ENCODE results near the gene CDCA8.

Gene CDCA8

GRCh38 chr1:37691497-37692077 lies 729 bp upstream of the CDCA8 start:
- peak overlapping the region; percentile 76 to 96 for H3K4me3 ChIP-seq (ENCODE audit: low read depth in 1 of 2, low read length in 1 of 2)
- no peak for TF ChIP-seq CTCF (IDR thresholded peaks at IDR 0.05)

GRCh38 chr1:37692834-37693175 lies 489 bp downstream of the CDCA8 start:
- peaks cover 33% of the 10 kb centered on the region in 2 experiments for H3K4me1 ChIP-seq (ENCODE audit: control insufficient read depth in 1 of 2, insufficient read depth in 1 of 2, low read depth in 1 of 2, low read length in 1 of 2)
- H3K4me3 ChIP-seq (ENCODE audit: low read depth in 1 of 2, low read length in 1 of 2): peak overlapping the region; percentile 76 to 96
- H3K27ac ChIP-seq: peak overlapping the region; percentile 75
- H3K9me3 ChIP-seq: no peaks in the 10 kb centered on the region
- H3K27me3 ChIP-seq: no peaks in the 10 kb centered on the region
- no peak for TF ChIP-seq CTCF (IDR thresholded peaks at IDR 0.05)
- H3K36me3 ChIP-seq: peaks cover 21% of the 10 kb centered on the region

More at GRCh38 chr1:37691497-37692077, 729 bp upstream of the CDCA8 start:
- peak overlapping the region; percentile 75 for H3K27ac ChIP-seq
- H3K9me3 ChIP-seq: no peaks in the 10 kb centered on the region
- H3K27me3 ChIP-seq: no peaks in the 10 kb centered on the region
- peaks cover 33% of the 10 kb centered on the region in 2 experiments for H3K4me1 ChIP-seq (ENCODE audit: control insufficient read depth in 1 of 2, insufficient read depth in 1 of 2, low read depth in 1 of 2, low read length in 1 of 2)
- peaks cover 10% of the 10 kb centered on the region for H3K36me3 ChIP-seq

- Histone ChIP-seq H3K36me3 (peaks cover 61% of the 10 kb centered on the region), H3K4me1 (ENCODE audit: control insufficient read depth in 1 of 2, insufficient read depth in 1 of 2, low read depth in 1 of 2, low read length in 1 of 2) (peaks cover 6 to 7% of the 10 kb centered on the region in 2 experiments), H3K4me3 (ENCODE audit: low read depth in 1 of 2, low read length in 1 of 2) (no peak overlapping the region), H3K27ac (no peak overlapping the region), H3K9me3 (no peaks in the 10 kb centered on the region), H3K27me3 (no peaks in the 10 kb centered on the region)
- TF ChIP-seq CTCF (IDR thresholded peaks at IDR 0.05): no peak
Observed at GRCh38 chr1:37697090-37697489, 4.8 kb downstream of the CDCA8 start.

GRCh38 chr1:37697737-37698136 lies 5.4 kb downstream of the CDCA8 start:
- Histone ChIP-seq H3K36me3 (peaks cover 67% of the 10 kb centered on the region), H3K4me1 (ENCODE audit: control insufficient read depth in 1 of 2, insufficient read depth in 1 of 2, low read depth in 1 of 2, low read length in 1 of 2) (peaks cover 3 to 6% of the 10 kb centered on the region in 2 experiments)

GRCh38 chr1:37699147-37699546 lies 6.8 kb downstream of the CDCA8 start:
- TF ChIP-seq CTCF (IDR thresholded peaks at IDR 0.05): no peak
- Histone ChIP-seq H3K27ac (no peak overlapping the region), H3K36me3 (peaks cover 81% of the 10 kb centered on the region), H3K9me3 (no peaks in the 10 kb centered on the region), H3K4me3 (ENCODE audit: low read depth in 1 of 2, low read length in 1 of 2) (no peak overlapping the region), H3K27me3 (no peaks in the 10 kb centered on the region), H3K4me1 (ENCODE audit: control insufficient read depth in 1 of 2, insufficient read depth in 1 of 2, low read depth in 1 of 2, low read length in 1 of 2) (no peaks in the 10 kb centered on the region)

More at GRCh38 chr1:37697737-37698136, 5.4 kb downstream of the CDCA8 start:
- H3K9me3 ChIP-seq: no peaks in the 10 kb centered on the region
- H3K27me3 ChIP-seq: no peaks in the 10 kb centered on the region
- no peak overlapping the region for H3K27ac ChIP-seq
- no peak overlapping the region for H3K4me3 ChIP-seq (ENCODE audit: low read depth in 1 of 2, low read length in 1 of 2)
- TF ChIP-seq CTCF (IDR thresholded peaks at IDR 0.05): no peak

Data from neutrophil (primary cell).